ENCODE measurements around the gene NTM.

The NTM gene

DNA sequence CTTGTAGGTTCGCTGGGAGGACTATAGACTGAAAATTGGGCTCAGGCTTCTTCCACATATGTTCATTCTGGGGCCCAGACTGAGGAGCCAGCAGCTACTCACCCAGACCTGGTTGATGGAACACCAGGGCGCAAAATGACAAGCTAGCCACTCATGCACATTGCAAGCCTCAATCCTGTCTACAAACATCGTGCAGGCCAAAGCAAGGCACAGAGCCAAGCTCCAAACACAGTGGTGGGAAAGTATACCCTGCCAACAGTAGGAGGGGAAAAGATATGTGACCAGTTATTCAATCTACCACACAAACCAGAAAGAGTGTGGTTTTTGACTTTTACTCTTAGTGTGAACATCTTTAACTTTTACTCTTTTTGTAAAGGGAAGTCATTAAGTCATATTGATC is 660.5 kb downstream of the NTM start:
- DNase-seq, result no peak

- DNase-seq, result peak; percentile 91
These were observed 662.1 kb downstream of the NTM start for GRCh38 chr11:132032555-132032954.

DNA sequence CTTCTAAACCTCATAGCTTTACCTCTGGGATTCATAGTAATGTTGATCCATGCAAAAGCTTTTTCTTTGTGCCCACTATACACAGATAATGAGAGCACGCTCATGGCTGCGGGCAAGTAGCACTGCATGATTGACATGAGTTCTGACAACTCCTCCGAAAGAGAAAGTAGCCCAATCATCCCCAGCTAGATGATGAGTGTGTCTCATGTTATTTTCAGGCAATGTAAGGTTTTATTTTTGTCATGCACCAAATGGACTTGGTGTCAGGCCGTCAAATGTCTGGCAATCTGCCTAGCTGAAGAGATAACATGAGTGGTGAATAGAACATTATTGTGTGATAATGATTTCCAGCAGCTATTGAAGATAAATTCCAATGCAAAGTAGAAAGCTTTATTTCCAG is 662.6 kb downstream of the NTM start:
- DNase-seq, result no peak

DNA sequence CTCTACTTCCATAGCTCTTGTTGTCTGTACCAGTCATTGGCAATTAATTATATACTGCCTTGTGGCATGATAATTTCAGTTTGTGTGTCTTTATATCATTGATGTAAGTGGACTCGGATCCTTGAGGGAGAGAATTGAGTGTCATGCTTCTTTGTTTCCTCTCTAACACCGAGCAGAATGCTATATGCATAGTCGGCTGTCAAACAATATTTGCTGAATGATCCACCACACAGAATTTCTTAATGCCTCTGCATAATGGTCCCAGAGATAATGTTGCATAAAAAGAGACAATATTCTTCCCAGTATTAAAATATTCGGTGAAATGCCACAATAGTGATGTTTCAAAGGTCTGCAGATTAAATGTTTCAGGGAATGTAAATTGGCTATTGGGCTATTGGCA is 664.8 kb downstream of the NTM start:
- no peak for DNase-seq

DNA sequence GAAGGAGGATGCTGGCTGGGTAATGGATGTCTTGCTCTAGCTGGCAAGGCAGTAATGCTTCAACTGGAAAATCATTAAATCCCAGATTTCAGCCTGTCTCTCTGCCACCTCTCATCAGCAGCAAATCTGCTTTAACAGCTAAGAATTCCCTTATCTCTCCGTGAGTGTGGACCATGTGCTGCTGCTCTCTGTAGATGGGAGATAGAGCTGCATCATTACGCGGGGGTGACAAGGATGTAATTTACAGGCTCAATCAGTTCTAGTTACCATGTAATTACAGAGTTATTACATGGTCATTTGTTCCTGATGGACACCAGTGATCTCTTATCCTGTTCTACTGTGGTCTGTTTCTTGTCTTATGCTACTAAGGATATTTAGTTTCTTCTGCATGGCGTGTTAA is 665.4 kb downstream of the NTM start:
- no peak for DNase-seq

- DNase-seq, result no peak
These were observed 665.8 kb downstream of the NTM start for GRCh38 chr11:132036220-132036619.

- DNase-seq, result no peak
These were observed 666.5 kb downstream of the NTM start for GRCh38 chr11:132036746-132037466.

DNA sequence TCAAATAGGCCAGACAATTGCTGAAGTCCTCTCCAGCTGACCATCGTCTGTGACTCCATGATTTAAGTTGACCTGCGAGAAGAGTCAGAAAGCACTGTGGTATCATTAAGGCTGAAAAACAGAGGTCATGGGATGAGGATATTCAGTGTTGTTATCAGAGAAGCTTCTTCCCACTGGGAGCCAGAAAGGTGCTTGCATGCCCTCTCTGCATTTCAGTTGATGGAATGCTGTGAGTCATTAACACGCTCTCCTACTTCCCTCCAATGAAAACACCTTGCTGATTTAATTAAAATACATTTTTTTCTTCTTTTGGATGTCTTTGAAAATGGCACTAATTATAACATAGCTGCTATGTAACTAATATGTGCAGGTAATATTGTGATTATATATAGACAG is 667.0 kb downstream of the NTM start:
- no peak for DNase-seq

DNA sequence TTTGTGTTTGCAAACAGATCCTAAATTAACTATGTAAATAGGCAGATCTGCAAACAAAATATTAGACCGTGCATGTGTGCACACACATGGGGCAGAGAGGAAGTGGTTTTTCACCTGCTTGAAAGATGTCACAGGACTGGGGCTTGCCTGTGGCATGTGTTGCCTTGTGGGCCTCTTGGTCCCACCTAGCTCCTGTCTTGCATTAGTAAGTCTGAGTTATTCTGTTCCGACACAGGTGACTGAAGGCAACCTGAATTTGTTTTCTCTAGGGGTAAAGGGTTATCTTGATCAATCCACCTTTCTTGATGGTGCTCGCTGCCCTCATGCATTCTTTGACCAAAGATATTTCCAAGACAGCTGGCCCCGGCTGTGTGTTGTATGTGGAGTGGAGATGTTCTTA is 667.5 kb downstream of the NTM start:
- DNase-seq, result no peak

- no peak for DNase-seq
These were observed 669.1 kb downstream of the NTM start for GRCh38 chr11:132039521-132039920.

GRCh38 chr11:132042296-132042695 is 671.9 kb downstream of the NTM start:
- DNase-seq, result no peak

DNA sequence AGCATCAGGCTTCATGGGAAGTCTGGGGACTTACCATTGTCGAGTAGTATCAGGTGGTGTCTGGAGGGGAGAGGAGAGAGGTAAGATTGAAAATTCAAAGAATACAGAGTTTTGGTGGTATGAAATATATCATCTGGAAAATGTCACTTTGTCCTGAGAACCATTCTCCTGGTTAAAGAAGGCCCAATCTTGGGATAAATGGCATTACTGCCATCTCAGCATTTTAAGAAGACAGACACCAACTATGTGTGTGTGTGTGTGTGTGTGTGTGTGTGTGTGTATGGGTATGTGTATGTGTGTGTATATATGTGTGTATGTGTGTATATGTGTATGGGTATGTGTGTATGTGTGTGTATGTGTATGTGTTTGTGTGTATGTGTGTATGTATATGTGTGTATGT is 673.3 kb downstream of the NTM start:
- DNase-seq, result no peak

DNA sequence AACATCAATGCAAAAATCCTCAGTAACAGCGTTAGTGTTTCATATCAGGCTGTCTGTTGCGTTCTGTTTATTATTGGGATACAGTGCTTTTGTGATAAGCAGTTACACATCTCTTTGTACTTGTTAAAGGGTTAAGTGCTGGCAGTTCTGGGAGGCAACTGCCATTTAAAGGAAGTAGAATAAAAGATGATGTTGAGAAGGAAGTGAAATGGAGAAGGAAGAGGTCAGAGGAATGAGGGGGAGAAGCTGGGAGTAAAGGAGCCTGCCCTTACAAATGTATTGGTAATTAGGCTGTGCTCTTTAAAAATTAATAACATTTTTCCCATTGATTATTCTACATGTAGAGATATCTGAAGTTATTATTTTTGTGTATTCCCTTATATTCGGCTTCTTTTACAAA is 674.7 kb downstream of the NTM start:
- DNase-seq, result no peak

DNA sequence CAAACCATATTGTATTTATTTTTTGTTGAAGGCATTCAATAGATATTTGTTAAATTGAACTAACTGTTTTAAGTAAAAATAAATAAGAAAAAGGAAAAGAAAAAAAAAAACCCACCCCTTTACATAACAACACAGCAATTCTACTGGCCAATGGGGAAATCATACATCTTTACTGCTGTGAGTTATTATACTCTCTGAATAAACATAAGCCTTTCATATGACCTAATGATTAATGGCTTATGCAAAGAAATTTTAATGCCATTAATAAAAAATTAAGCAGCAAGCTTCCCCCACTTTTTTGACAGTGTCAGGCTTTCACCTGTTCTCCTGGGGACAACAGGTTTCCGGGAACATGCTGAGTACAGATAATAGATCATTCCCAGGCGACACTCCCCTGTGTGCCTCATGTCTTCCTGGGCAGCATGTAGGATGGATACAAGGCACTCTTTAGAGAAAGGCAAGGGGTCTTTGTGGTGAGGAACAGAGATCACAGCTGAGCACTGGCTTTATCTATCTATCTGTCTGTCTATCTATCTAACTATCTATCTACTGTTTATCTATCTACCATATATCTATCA is 676.0 kb downstream of the NTM start:
- DNase-seq, result no peak

DNA sequence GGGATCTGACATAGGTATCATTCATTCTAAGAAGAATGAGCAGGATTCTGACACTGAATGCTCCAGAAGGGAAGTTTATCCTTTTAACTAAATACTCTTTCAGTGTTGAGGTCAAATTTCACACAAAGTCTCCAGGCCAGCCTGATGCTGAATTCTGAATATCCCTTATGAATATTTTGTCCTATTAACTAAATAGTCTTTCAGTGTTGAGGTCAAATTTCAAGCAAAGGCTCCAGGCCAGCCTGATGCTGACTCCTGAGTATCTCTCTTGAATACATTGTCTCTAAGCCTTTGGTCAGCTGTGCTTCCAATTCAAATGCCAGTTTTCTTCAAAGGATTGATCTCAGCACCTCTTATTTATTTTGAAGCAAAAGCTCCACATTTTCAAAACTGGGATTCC is 676.8 kb downstream of the NTM start:
- DNase-seq, result no peak

DNA sequence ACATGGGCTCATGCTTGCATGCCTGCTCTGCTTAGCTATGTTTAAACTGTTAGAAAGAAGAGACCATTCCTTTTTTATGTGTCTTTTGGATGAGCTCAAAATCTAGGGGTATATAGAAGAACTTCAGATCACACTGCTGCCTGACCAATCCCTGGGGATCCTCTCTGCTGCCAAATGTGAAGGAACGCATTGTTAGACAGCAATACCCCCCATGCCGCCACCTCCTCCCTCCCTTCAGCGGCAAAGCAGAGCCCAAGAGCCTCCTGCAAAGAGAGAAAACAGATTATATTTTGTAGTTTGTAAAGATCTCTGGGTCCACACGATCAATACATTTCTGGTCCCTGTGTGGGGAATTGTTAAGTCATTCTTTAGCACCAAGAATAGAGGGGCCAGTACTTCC is 677.6 kb downstream of the NTM start:
- no peak for DNase-seq

DNA sequence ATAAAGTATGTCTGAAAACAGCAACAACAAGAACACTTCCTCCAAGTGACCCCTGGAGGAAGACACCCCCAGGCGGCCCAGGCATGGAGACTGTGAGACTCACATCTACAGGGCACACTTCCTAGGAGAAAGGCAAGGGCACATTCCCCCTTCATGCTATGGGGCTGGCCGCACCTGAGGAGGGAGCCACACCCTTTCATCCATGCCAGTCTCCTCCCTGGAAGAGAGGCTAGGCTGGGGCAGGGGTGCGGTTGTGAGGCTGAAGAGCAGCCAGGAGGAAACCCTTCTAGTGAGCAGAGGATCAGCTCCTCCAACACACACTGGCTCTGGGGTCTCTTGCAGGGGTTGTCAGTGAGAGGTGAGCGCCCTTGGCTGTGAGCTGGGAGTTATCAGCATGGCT is 678.8 kb downstream of the NTM start:
- no peak for DNase-seq

DNA sequence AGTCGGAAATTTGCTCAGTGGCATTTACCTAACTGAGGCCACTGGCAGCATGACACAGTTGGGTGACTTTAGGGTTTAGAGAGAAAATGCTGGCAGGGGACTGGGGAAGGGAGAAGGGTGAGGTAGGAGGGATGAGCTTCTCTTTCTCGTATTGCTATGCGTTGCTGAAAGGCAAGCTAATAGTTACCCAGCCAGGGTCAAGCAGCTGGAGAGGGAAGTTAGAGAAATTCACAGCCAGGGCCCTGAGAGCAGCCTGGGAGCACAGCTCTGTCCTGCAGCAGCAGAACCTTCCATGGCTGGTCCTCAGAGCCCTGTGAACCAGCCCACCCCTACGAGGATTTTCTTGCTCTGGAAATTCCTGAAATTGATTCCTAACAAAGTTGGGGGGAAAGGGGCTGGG is 679.6 kb downstream of the NTM start:
- DNase-seq, result no peak

DNA sequence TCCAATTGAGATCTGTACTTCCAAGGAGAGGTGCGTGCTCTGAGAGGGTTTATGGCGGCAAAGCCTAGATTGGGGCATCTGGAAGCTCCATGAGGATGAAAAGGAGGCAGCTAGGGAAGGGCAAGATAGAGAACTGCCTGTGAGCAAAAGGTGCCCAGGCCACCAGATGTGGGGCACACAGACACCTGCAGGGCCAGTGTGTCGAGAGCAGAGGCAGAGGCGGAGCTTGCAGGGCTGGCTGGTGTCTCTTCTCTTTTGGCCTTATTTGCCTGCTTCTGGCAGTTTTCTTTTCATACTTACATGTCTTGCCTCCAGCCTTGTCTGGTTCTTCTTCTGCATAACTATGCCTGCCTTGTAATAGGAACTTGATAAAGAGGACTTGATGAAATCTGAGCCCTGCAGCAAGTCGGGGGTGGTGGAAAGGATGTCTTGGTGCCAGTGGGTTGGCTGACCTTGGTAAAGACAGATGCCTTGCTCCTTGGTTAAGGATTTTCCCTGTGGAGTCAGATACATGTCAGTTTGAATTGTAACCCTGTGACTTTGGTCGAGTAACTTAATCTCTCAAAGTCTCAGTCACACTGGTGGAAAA is 680.3 kb downstream of the NTM start:
- DNase-seq, result no peak

GRCh38 chr11:132051704-132052103 is 681.3 kb downstream of the NTM start:
- DNase-seq, result no peak

- no peak for DNase-seq
These were observed 681.9 kb downstream of the NTM start for GRCh38 chr11:132052342-132052741.

GRCh38 chr11:132052904-132053303 is 682.5 kb downstream of the NTM start:
- peak; percentile 73 for DNase-seq

GRCh38 chr11:132054822-132055221 is 684.4 kb downstream of the NTM start:
- DNase-seq, result peak; percentile 98

- no peak for DNase-seq
These were observed 684.9 kb downstream of the NTM start for GRCh38 chr11:132055296-132055695.

DNA sequence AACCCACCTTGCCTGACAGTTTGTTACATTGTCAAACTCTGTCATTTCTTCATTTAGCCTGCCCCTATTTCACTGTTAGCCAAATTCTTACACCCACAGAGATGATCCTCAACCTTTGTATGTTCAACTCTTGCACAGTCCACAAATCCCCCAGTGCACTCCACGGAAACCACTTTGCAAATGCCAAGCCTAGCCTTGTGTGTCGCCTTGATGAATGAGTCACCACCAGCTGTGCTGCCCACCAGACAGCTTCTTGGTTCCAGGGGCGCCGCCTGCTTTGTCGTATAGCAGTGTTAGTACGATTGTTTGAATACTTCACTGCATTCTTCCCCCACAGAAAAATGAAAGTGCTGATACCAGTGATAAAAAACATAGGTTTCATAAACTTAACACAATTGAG is 686.3 kb downstream of the NTM start:
- DNase-seq, result peak; percentile 91
